Measurements from ENCODE around the gene NAB1.

DNA sequence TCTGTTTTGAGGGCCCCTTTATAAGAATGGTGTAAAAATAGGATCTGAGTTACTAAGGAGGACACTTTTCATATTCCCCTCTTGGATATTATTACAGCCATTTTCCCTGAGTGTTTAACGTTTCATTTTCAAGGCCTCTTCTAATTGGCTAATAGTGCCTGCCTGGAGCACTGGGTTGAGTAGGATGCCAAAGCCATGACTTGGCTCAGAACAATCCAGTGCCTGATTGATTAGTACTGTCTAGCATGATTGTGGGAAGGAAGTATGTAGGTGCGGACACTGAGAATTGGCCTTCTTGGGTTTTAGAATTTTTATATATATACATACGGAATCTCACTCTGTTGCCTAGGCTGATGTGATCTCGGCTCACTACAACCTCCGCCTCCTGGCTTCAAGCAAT is 66.1 kb downstream of the NAB1 start:
- TF ChIP-seq POU2F2 (IDR thresholded peaks at IDR 0.05; ENCODE audit: low read depth, low read length) (no peak), POLR2AphosphoS5 (IDR thresholded peaks at IDR 0.05; ENCODE audit: low read depth, low read length) (no peak), TAF1 (IDR thresholded peaks at IDR 0.05; ENCODE audit: low read depth, low read length) (no peak)
